ENCODE measurements around the gene RARB. TPM values are rescaled to one million over a fixed set of nuclear protein-coding genes. Genes with fewer than 3 reads are reported as not detected.

The RARB gene
- total and polyA plus RNA-seq, 2 donors (not counting 3 experiments of a cell fraction or from before 2014, with no cell fraction given): 15.3 to 23.4 TPM

GRCh38 chr3:25587975-25588374 lies 159.9 kb downstream of the RARB start:
- FAIRE-seq (no peak), DNase-seq (ENCODE audit: low read depth, low spot score) (no peak)
- Histone ChIP-seq H3K9ac (replicated peaks; ENCODE audit: extremely low read depth, insufficient read depth, low read length) (no peak overlapping the region), H3K36me3 (ENCODE audit: control insufficient read depth in 2 of 2, extremely low read depth in 1 of 2, insufficient read depth in 2 of 2, low read length in 2 of 2) (no peaks in the 10 kb centered on the region), H3K79me2 (ENCODE audit: control insufficient read depth, insufficient read depth, low read length) (no peaks in the 10 kb centered on the region), H3K4me2 (ENCODE audit: insufficient read depth, low read length) (no peak overlapping the region), H3K4me3 (replicated peaks in 1 of 3; ENCODE audit: insufficient read depth in 1 of 3, low read depth in 1 of 3, low read length in 3 of 3) (no peak overlapping the region), H3K9me3 (replicated peaks; ENCODE audit: control insufficient read depth, insufficient read depth, low read length) (no peaks in the 10 kb centered on the region), H2AFZ (ENCODE audit: low read depth, low read length) (no peak overlapping the region), H3K27ac (ENCODE audit: insufficient read depth, low read depth, low read length) (no peak overlapping the region), H3K9me1 (replicated peaks; ENCODE audit: control insufficient read depth, extremely low read depth, insufficient read depth, low read length) (no peaks in the 10 kb centered on the region), H4K20me1 (replicated peaks; ENCODE audit: control insufficient read depth, extremely low read depth, insufficient read depth, low read length) (no peaks in the 10 kb centered on the region), H3K27me3 (ENCODE audit: control insufficient read depth in 2 of 2, insufficient read depth in 2 of 2, low read length in 2 of 2) (no peaks in the 10 kb centered on the region), H3K4me1 (ENCODE audit: control insufficient read depth, extremely low read depth, insufficient read depth, low read length) (peaks cover 5% of the 10 kb centered on the region)
- ChIA-PET POLR2A (no interaction called here), CTCF (no interaction called here)
- dilution Hi-C loops (cut with MboI; ENCODE audit: extremely low pct_ligation_motif_present, low sequenced_read_pairs): no loop called here
- TF ChIP-seq POLR2AphosphoS5 (IDR thresholded peaks at IDR 0.05; ENCODE audit: insufficient read depth, low read depth, low read length) (no peak), EZH2 (IDR thresholded peaks at IDR 0.05; ENCODE audit: borderline replicate concordance, low read depth, low read length, severe bottlenecking) (no peak), GATA2 (IDR thresholded peaks at IDR 0.05; ENCODE audit: insufficient read depth, insufficient read length, low read depth, low read length) (no peak), MYC (IDR thresholded peaks at IDR 0.05; ENCODE audit: low read depth, low read length) (no peak), FOS (IDR thresholded peaks at IDR 0.05; ENCODE audit: borderline replicate concordance, insufficient read depth, low read length) (no peak), POLR2A (IDR thresholded peaks at IDR 0.05; ENCODE audit: low read depth, low read length) (no peak), JUN (IDR thresholded peaks at IDR 0.05; ENCODE audit: borderline replicate concordance, insufficient read depth, insufficient read length, low read depth) (no peak)
- TF ChIP-seq, protein P1, sequence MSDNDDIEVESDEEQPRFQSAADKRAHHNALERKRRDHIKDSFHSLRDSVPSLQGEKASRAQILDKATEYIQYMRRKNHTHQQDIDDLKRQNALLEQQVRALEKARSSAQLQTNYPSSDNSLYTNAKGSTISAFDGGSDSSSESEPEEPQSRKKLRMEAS (IDR thresholded peaks at IDR 0.05; ENCODE audit: insufficient read depth, insufficient read length): no peak
- TF ChIP-seq, protein P2, sequence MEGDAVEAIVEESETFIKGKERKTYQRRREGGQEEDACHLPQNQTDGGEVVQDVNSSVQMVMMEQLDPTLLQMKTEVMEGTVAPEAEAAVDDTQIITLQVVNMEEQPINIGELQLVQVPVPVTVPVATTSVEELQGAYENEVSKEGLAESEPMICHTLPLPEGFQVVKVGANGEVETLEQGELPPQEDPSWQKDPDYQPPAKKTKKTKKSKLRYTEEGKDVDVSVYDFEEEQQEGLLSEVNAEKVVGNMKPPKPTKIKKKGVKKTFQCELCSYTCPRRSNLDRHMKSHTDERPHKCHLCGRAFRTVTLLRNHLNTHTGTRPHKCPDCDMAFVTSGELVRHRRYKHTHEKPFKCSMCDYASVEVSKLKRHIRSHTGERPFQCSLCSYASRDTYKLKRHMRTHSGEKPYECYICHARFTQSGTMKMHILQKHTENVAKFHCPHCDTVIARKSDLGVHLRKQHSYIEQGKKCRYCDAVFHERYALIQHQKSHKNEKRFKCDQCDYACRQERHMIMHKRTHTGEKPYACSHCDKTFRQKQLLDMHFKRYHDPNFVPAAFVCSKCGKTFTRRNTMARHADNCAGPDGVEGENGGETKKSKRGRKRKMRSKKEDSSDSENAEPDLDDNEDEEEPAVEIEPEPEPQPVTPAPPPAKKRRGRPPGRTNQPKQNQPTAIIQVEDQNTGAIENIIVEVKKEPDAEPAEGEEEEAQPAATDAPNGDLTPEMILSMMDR (IDR thresholded peaks at IDR 0.05; ENCODE audit: extremely low read depth in 1 of 2, insufficient read depth in 1 of 2, low read depth in 1 of 2, low read length in 2 of 2): no peak
- no TSS peak for BruUV-seq (replicated peaks)
- intact Hi-C loops (cut with micrococcal nuclease): no loop called here
